Esophagus muscularis mucosa (tissue), 4 donors: ENCODE data around the gene POLN.

Experiments used
- CTCF ChIP-seq, 3 experiments: fragments of 200-600 bp in 2 of 3; fragments of 450-650 bp in 1 of 3; sonication (generic) in 2 of 3; IDR thresholded peaks; one replicate each; pipeline ENCODE4 v1.5.1; 2017 to 2019; ENCODE audit warnings: antibody characterized with exemption in 3 of 3, mild to moderate bottlenecking in 2 of 3, moderate library complexity in 1 of 3
- EP300 ChIP-seq: sonication (generic); formaldehyde crosslinking; IDR thresholded peaks from one replicate; pipeline ENCODE4 v1.6.1; 2017; ENCODE audit warnings: antibody characterized with exemption
- POLR2A ChIP-seq: fragments of 450-650 bp; IDR thresholded peaks from one replicate; pipeline ENCODE4 v1.6.1; 2017; ENCODE audit warnings: antibody characterized with exemption, moderate library complexity, mild to moderate bottlenecking, low read depth

GRCh38 chr4:2062168-2062807 lies 179.6 kb downstream of the POLN start:
- TF ChIP-seq POLR2A (no peak), CTCF (IDR thresholded peaks at IDR 0.05) (no peak), EP300 (no peak)
